ENCODE measurements around the gene YDJC. TPM values are rescaled to one million over a fixed set of nuclear protein-coding genes. Genes with fewer than 3 reads are reported as not detected.

The YDJC gene
- total and polyA plus RNA-seq, 2 experiments from 2014 or later = 24.1 to 44.5 TPM

GRCh38 chr22:21663738-21664137, 33.9 kb upstream of the YDJC start:
- H3K4me3 ChIP-seq = no peak overlapping the region
- WGBS (ENCODE audit: low lambda C conversion rate, missing lambda C conversion rate) = 93% methylated on average over 2 of the region's 2 CpGs

GRCh38 chr22:21661991-21662390, 32.2 kb upstream of the YDJC start:
- TF ChIP-seq EZH2 (IDR thresholded peaks at IDR 0.05; ENCODE audit: borderline replicate concordance) (no peak), CTCF (IDR thresholded peaks at IDR 0.05; ENCODE audit: poor library complexity) (no peak), EZH2phosphoT487 (IDR thresholded peaks at IDR 0.05; ENCODE audit: low read depth, severe bottlenecking, unreplicated experiment) (no peak)
- Histone ChIP-seq H3K27me3 (no peaks in the 10 kb centered on the region), H3K9me2 (replicated peaks; ENCODE audit: insufficient read depth) (no peaks in the 10 kb centered on the region), H3K9me3 (ENCODE audit: low read depth) (no peaks in the 10 kb centered on the region), H3K79me2 (peaks cover 7% of the 10 kb centered on the region), H3K4me3 (no peak overlapping the region), H3K4me1 (ENCODE audit: insufficient read depth) (peaks cover 8% of the 10 kb centered on the region), H4K20me1 (ENCODE audit: insufficient read depth, poor library complexity, severe bottlenecking) (no peaks in the 10 kb centered on the region), H3K36me3 (replicated peaks; ENCODE audit: insufficient read depth, low read depth) (no peaks in the 10 kb centered on the region), H3K27ac (no peak overlapping the region), H3K4me2 (no peak overlapping the region), H2AFZ (no peak overlapping the region)
- no peak for DNase-seq (ENCODE audit: low spot score)
- WGBS (ENCODE audit: low lambda C conversion rate, missing lambda C conversion rate) = 95% methylated on average over 5 of the region's 5 CpGs

More at GRCh38 chr22:21663738-21664137, 33.9 kb upstream of the YDJC start:
- Histone ChIP-seq H3K79me2 (peaks cover 19% of the 10 kb centered on the region), H3K9me2 (replicated peaks; ENCODE audit: insufficient read depth) (no peaks in the 10 kb centered on the region), H4K20me1 (ENCODE audit: insufficient read depth, poor library complexity, severe bottlenecking) (no peaks in the 10 kb centered on the region), H3K27ac (no peak overlapping the region), H3K4me2 (no peak overlapping the region), H3K9me3 (ENCODE audit: low read depth) (no peaks in the 10 kb centered on the region), H3K4me1 (ENCODE audit: insufficient read depth) (peaks cover 4% of the 10 kb centered on the region), H3K27me3 (no peaks in the 10 kb centered on the region), H2AFZ (no peak overlapping the region), H3K36me3 (replicated peaks; ENCODE audit: insufficient read depth, low read depth) (no peaks in the 10 kb centered on the region)
- TF ChIP-seq EZH2phosphoT487 (IDR thresholded peaks at IDR 0.05; ENCODE audit: low read depth, severe bottlenecking, unreplicated experiment) = no peak
- no peak for TF ChIP-seq CTCF (IDR thresholded peaks at IDR 0.05; ENCODE audit: poor library complexity)
- no peak for TF ChIP-seq EZH2 (IDR thresholded peaks at IDR 0.05; ENCODE audit: borderline replicate concordance)
- no peak for DNase-seq (ENCODE audit: low spot score)

- no peaks in the 10 kb centered on the region for H3K27me3 ChIP-seq
- H3K27ac ChIP-seq = no peak overlapping the region
- no peaks in the 10 kb centered on the region for H3K9me3 ChIP-seq (ENCODE audit: low read depth)
- WGBS (ENCODE audit: low lambda C conversion rate, missing lambda C conversion rate) = 90% methylated on average over 7 of the region's 7 CpGs
- H2AFZ ChIP-seq = no peak overlapping the region
- no peaks in the 10 kb centered on the region for H3K79me2 ChIP-seq
- TF ChIP-seq EZH2phosphoT487 (IDR thresholded peaks at IDR 0.05; ENCODE audit: low read depth, severe bottlenecking, unreplicated experiment) (no peak), CTCF (IDR thresholded peaks at IDR 0.05; ENCODE audit: poor library complexity) (no peak), EZH2 (IDR thresholded peaks at IDR 0.05; ENCODE audit: borderline replicate concordance) (no peak)
- no peaks in the 10 kb centered on the region for H3K9me2 ChIP-seq (replicated peaks; ENCODE audit: insufficient read depth)
- no peaks in the 10 kb centered on the region for H3K36me3 ChIP-seq (replicated peaks; ENCODE audit: insufficient read depth, low read depth)
- H3K4me2 ChIP-seq = no peak overlapping the region
- DNase-seq (ENCODE audit: low spot score) = no peak
- H3K4me1 ChIP-seq (ENCODE audit: insufficient read depth) = peaks cover 4% of the 10 kb centered on the region
- no peak overlapping the region for H3K4me3 ChIP-seq
- no peaks in the 10 kb centered on the region for H4K20me1 ChIP-seq (ENCODE audit: insufficient read depth, poor library complexity, severe bottlenecking)
Measured at GRCh38 chr22:21660904-21661303, 31.1 kb upstream of the YDJC start.
